Measurements from ENCODE around the gene IKBKG. TPM values are rescaled to one million over a fixed set of nuclear protein-coding genes. Genes with fewer than 3 reads are reported as not detected.

The IKBKG gene
- total RNA-seq, 1 experiment from 2014 or later, result 30.4 TPM

Other genes starting within 250 kb of the IKBKG start
- gene FLNA, start 173.0 kb upstream of the IKBKG start, total RNA-seq (2021), result 1,123 and 1,210 TPM in 2 replicates
- 79.6 and 84.7 TPM in 2 replicates for gene EMD, start 168.3 kb upstream of the IKBKG start, total RNA-seq (2021)
- 2,429 and 2,445 TPM in 2 replicates for gene RPL10, start 149.2 kb upstream of the IKBKG start, total RNA-seq (2021)
- gene DNASE1L1, start 138.4 kb upstream of the IKBKG start, total RNA-seq (2021), result 6.8 and 8.3 TPM in 2 replicates
- 41.8 and 55.8 TPM in 2 replicates for gene TAFAZZIN, start 136.1 kb upstream of the IKBKG start, total RNA-seq (2021)
- gene ATP6AP1, start 118.9 kb upstream of the IKBKG start, total RNA-seq (2021), result 77.1 and 77.5 TPM in 2 replicates
- gene GDI1, start 110.5 kb upstream of the IKBKG start, total RNA-seq (2021), result 137 and 139 TPM in 2 replicates
- 78.0 and 83.7 TPM in 2 replicates for gene FAM50A, start 103.5 kb upstream of the IKBKG start, total RNA-seq (2021)
- 49.8 and 54.6 TPM in 2 replicates for gene PLXNA3, start 89.3 kb upstream of the IKBKG start, total RNA-seq (2021)
- gene LAGE3, start 68.3 kb upstream of the IKBKG start, total RNA-seq (2021), result 30.4 and 34.6 TPM in 2 replicates
- 30.4 and 31.4 TPM in 2 replicates for gene UBL4A, start 61.0 kb upstream of the IKBKG start, total RNA-seq (2021)
- gene SLC10A3, start 57.0 kb upstream of the IKBKG start, total RNA-seq (2021), result 8.1 and 9.7 TPM in 2 replicates
- gene FAM3A, start 31.4 kb upstream of the IKBKG start, total RNA-seq (2021), result 35.8 and 38.5 TPM in 2 replicates
- gene G6PD, start 774 bp upstream of the IKBKG start, total RNA-seq (2021), result 190 and 203 TPM in 2 replicates
- not detected in 2 replicates for gene CTAG1A, start 37.5 kb downstream of the IKBKG start, total RNA-seq (2021)
- gene CTAG1B, start 71.7 kb downstream of the IKBKG start, total RNA-seq (2021), result not detected in 2 replicates
- not detected in 2 replicates for gene CTAG2, start 106.0 kb downstream of the IKBKG start, total RNA-seq (2021)
- 0.09 and 0.31 TPM in 2 replicates for gene GAB3, start 203.5 kb downstream of the IKBKG start, total RNA-seq (2021)
- gene DKC1, start 215.2 kb downstream of the IKBKG start, total RNA-seq (2021), result 138 and 158 TPM in 2 replicates

Data from A673 (cell line).